GM19193 (cell line): ENCODE data around the gene CABP2.

Experiments
- POLR2A ChIP-seq: IDR thresholded peaks from 4 replicates; pipeline ENCODE4 v1.6.1; 2011; ENCODE audit not compliant: insufficient read depth, insufficient read length; ENCODE audit errors: extremely low read depth

Gene CABP2

DNA sequence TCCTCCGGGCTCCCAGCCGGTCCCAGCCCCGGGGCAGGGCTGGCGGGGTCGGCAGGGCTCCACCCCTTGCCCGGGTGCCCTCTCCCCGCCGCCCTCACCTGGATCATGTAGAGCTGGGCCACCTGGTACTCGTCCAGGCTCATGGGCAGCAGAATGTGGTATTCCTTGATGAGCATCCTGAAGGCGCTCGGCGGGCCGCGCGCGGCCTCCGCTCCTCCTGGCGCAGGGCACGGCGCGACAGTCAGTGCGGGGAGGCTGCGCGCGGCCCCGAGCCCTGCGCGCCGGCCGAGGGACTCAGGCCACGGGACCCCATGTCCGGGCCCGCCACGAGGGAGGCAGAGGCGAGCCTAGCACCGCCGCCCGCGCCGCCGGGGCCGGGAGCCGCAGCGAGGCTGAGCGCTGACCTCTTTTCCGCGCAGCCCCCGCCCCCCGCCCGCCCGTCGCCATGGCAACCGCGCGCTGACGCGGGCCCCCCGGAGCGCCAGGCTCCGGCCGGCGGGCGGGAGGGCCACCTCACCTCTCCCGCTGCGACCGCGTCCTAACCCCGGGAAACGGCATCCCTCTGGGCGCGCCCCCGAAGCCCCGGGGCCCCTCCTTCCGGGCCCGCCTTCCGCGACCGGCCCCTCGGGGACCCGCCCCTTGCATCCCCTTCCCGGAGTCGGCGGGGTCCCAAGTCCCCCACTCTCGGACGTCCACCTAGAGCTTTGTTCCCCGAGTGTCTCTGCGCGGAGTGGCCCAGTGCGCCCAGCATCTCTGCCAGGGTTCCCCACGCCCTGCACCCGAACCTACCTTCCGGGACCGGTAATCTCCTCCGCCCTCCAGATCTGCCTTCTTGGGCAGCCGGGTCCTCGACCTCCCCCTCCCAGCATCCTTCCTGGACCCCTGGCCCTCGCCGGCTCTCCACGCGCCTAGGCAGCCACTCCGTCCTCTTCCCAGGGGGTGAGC is 19.0 kb downstream of the CABP2 start:
- TF ChIP-seq POLR2A: no peak

DNA sequence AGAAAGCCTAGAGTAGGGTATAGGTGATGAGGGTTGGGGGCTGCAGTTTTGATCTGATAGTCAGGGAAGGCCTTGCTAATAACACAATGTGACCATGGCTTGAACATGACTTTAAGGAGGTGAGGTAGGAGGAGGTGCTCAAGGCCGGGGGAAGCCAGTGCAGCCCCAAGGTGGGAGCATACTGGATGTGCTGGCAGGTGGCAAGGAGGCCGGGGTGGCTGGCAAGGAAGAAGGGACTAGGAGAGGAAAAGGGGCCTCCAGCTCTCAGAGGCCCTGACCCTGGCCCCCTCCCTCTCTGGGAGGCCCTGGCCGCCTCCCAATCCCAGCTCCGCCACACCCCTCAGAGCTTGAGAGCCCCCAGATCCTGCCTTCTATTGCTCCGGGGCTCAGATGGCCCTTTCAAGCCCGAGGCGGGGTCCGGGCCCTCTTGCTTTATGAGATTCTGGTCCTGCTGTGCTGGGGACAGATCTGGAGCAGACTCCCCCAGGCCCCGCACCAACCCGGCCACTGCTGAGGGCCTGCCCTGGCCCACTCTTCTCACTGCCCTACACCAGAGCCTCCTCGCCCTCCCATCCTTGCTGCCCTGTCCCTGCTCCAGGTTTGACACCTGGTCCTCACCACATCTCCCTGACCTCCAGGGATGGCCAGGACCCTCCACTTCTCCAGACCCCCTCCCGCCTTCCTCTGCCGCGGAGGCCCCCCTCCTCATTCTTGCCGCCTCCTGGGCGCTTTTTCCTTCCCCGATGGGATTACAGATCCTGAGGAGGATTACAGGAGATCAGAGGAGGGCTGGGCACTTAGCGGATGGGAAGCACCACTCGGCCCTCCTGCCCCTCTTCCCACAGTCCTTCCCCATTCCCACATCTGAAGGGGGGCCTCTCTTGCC is 19.9 kb downstream of the CABP2 start:
- no peak for TF ChIP-seq POLR2A

DNA sequence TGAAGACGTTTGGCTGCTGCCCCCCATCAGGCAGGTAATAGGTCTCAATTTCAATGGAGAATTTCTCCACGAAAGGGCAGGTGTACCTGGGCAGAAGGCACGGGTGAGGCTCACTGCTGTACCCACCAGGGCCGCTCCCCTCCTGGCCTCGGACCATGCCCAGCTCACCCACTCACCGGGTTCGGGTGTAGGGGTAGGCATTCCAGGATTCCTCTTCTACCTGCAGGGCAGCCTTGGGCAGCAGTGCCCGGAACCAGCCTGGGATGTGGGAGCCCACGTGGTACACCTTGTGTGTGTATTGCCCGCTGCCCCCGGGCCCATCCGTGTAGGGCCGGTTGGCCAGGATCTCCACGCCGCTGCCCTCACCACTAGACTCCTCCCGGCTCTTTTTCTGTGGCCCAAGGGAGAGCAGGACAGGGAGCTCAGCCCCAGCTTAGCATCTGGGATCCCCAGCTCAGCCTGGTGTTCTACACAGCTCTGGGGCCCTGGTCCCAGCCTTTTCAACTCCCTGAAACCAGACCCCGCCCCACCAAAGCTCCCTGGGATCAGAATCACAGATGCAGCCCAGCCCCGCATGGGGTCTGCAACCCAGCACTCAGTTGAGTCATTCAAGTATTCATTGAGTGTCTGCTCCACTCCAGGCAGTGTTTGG is 20.8 kb downstream of the CABP2 start:
- no peak for TF ChIP-seq POLR2A

DNA sequence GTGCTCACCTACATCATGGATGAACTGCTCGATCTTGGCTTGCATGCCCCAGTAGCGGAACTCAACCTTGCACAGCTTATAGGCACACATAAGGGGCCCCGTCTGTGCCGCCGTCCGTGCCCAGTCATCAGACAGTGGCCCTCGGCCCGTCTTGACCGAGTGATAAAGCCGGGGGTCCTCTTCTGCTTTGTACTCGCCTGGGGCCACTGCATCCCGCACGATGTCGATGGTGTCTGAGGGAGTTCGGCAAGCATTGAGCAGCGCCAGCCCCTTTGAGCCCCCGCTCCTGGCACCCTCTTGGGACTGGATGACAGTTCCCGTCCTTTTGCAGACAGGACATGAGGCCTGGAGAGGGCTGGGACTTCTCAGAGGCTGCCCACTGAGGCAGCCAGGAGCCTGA is 21.4 kb downstream of the CABP2 start:
- no peak for TF ChIP-seq POLR2A

DNA sequence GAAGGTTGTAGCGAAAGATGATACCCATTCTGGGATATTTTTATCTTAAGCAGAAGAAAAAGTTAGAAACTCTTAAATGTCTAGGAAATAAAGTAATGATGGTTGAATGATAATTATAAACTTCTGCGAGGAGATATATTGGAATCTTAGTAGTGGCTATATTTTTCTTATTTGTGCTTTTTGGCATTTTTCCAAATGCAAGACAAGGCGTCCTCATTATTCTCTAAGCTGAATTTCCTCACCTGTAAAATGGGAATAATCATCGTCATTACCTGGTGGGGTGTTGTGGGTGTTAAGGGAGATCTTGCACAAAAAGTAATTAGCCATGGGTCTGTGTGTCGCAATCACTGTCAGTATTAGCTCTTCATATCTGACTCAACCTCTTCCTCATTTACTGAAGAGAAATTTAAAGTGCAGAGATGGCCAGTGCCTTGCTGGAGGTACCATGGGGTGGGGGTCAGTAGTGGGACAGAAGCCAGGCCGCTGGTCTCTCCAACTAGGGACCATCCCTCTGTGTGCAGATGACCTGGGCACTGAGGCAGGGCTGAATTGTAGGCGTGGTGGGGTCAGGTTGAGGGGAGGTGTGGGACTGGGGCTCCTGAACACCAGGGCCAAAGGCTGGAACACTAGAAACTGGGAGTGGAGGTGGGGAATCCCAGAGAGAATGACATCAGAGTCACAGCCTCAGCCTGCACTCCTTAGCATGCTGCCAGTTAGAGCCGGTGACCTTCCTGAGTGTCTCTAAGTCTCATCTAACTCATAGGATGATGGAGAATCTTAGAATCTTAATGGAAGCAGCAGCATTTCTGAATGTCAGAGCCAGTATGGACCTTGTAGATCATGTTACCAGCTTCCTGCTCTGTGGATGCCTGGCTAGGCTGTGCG is 22.2 kb downstream of the CABP2 start:
- TF ChIP-seq POLR2A: no peak

DNA sequence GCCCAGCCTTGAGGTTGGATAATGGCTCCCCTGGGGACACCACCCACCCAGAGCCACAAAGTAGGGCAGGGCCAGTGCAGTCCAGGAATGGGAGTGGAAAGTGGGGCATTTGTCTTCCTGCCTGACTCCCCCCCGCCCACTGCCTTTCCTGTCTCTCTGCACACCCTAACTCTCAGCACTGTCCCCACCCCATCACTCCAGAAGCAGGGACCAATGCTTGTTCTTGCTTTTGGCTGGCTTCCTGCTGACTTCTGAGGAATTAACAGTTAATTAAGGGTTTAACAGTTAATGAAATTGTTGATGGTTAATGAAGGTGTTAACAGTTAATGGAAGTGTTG is 22.8 kb downstream of the CABP2 start:
- no peak for TF ChIP-seq POLR2A

DNA sequence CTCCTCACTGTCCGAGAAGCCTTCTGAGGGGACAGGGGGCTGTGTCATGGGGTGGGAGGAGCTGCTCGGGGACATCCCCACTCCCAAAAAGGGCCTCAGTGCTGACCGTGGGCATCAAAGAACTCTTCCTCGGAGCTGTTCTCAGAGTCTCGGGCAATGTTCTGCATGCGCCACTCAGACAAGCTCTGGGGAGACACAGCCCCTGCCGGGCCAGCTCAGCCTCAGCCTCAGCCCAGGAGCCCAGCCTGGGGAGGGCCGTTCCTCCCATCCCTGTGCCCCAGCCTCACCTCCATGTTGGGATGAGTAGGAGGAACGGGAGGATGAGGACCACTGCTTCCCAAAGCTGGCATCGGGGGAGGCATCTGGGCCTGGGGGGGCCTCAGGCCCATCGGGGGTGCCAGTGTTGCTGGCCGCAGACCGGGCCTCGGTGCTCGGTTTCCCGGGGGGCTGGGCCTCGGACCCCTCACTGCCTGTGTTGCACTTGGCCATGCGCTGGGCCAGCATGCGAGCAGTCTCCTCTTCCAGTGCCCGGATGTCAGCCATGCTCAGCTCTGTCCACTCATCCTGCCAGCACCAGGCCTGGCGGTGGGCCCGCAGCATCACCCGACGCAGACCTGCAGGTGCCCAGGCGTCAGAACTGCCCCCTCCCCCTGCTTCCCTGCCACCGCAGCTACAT is 23.3 kb downstream of the CABP2 start:
- no peak for TF ChIP-seq POLR2A

DNA sequence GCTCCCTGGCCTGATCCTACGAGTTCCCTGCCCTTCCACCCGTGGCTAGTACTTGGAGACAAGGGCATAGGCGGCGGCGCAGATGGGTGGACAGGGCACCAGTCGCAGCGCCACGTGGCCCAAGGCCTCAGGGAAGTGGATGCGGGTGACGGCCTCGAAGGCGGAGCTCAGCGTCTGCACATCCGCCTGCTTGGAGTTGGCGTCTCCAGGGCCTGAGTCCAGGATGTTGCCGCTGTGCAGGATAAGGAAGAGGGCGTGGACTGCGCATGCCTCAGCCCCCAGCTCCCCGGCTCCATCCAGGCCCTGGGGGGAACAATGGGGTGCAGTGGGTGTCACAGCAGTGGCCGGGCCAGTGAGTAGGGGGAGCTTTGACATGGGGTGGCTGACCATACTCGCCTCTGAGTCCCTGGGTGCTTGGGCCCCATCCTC is 24.7 kb downstream of the CABP2 start:
- TF ChIP-seq POLR2A: no peak

DNA sequence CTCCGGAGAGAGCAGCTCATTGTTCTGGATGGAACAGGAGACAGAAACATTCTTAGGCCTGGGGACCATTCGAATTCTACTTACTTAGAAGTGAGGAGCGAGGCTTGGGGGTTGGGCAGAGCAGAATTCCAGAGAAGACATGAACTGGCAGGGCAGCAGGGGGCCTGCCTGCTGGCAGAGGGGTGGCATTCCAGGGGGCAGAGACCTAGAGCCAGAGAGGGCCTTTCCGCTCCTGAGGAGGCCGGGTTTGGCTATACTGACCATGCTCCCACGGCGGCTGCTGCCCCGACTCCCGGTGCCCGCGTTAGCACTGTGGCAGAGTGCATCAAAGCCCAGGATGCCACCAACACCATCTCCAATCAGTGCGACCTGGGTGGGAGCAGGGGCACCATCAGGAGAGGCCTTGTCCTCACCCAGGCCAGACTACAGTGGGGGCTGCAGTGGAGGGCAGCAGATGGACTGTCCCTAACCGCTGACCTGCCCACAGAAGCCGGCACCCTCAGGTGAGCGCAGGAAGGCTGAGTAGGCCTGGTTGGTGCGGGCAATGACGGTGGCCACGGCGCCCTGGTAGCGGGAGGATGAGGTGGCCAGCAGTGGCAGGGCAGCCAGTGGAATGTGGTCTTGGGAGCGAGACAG is 25.5 kb downstream of the CABP2 start:
- no peak for TF ChIP-seq POLR2A

DNA sequence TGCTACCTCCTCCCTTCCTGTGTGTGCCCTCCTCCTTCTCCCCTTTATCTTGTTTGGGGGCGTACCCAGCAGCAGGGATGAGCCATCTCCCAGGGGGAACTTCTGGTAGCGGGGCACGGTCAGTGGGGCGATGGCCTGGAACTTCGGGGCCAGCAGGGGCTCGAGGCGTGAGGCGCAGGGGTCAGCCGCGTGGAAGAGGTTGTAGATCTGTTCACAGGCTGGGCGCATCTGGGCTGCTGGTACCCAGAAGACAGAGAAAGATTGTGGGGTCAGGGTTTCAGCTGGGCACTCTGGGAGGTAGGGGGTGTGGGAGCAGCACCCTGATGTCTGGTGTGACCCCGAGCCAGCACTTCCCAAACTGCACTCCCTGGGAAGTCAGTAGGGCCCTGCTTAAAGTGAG is 27.1 kb downstream of the CABP2 start:
- no peak for TF ChIP-seq POLR2A

DNA sequence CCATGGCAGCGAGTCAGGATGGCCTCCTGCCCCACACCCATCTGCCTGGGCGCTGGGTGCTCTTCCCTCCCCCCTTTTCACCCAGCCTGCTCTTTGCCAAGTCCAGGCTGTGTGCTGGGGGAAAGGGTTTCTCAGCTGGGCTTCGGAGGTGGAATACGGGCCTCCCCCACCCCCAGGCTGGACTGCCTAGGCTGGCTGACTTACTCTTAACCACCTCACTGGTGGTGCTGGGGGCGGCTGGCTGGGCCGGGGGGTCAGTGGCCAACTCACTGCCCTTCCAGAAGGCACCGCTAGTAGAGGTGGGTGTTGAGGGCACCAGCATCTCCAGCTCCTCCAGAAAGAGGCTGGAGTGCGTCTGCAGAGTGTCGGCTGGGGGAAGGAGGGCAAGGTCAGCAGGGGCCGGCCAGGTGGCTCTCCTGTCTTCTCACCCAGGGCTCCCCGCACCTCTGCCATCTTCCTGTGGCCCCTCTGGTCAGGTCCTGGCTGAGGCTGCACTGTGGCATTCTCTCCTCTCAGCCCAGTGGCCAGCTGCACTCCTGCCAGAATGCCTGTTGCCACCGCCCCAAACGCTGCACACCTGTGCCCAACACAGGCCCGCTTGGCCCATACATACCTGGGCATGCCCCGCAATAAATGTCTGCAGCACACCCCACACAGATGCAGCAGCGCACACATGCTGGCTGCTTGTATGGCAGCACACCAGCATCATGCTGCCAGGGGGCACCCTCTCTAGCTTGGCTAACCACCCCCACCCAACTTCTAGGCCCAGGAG is 27.8 kb downstream of the CABP2 start:
- no peak for TF ChIP-seq POLR2A

DNA sequence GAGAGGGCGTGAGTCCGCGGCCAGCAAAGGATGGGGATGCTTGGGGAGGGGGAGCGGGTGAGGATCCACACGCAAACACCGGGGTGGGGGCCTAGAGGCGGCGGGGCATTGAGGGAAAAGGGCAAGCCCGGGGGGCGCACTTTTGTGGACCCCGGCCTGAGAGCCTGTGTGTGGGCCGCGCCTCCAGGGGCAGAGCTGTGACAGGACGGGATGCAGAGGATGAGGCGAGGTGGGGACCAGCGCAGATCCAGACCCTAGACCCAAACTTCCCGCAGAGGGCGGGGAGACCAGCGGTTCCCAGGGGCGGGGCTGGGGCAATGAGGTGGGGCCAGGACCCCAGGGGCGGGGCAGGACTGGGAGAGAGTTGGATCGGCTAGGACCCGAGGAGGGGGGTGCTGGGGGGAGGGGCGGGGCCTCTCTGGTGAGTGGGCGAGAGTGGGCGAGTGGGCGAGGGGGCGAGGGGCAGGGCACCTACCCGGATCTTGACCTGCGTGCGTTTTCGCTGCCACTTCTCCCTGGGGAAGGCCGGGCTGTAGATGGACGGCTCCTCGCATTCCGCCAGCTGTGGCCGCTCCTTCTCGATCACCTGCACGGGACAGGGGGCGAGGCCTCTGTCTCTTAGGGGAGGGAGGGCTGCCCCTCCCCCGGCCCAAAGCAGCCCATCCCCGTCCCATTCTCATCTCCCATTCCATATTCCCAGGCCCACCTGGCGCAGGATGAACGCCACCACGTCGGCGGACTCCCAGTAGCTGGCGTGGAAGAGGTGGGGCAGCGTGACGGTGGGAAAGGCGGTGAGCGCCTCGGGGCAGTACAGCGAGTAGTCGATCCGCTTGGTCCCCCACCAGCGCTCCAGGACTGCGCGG is 28.6 kb downstream of the CABP2 start:
- no peak for TF ChIP-seq POLR2A
